ENCODE data around the gene B3GAT1.

DNA sequence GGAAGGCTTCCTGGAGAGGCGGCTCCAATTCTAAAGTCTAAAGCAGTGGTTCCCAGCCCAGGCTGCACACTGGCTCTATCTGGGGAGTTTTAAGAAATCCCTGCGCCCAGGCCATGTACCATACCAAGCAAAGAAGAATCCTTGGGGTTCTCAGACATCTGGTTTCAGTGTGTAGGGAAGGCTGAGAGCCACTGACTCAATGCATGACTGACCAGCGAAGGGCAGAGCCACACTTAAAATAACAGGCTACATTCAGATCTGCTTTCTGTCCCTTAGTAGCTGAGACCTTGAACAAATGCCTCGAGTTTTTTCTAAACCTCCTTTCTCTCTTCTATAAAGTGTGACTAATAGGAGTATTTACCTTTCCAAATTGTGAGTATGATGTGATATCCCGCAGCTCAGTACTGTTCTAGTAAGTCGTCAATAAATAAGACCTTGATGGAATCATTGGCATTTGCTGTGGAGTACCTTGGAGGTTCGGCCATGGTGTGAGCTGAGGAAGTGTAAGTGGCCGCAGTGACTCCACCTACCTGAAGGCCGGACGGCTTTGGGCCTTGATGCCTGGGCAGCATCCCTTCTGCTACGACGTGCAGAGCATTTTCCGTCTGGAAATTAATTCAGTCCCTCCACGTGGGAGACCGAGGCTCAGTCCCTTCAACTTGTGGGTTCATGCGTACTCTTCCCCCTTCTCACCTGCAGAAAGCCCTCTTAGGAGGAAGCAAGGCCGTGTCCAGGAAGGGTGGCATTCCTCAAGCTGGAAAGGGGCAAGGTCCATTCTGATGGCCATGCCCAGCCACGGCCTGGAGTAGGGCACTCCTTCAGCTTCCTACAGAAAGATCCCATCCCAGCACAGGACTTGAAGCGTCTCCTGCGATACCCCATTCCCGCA lies 55.1 kb downstream of the B3GAT1 start:
- TF ChIP-seq, protein P1, sequence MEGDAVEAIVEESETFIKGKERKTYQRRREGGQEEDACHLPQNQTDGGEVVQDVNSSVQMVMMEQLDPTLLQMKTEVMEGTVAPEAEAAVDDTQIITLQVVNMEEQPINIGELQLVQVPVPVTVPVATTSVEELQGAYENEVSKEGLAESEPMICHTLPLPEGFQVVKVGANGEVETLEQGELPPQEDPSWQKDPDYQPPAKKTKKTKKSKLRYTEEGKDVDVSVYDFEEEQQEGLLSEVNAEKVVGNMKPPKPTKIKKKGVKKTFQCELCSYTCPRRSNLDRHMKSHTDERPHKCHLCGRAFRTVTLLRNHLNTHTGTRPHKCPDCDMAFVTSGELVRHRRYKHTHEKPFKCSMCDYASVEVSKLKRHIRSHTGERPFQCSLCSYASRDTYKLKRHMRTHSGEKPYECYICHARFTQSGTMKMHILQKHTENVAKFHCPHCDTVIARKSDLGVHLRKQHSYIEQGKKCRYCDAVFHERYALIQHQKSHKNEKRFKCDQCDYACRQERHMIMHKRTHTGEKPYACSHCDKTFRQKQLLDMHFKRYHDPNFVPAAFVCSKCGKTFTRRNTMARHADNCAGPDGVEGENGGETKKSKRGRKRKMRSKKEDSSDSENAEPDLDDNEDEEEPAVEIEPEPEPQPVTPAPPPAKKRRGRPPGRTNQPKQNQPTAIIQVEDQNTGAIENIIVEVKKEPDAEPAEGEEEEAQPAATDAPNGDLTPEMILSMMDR (IDR thresholded peaks at IDR 0.05; ENCODE audit: poor library complexity, severe bottlenecking), result no peak
- TF ChIP-seq EP300 (conservative IDR thresholded peaks at IDR 0.05; ENCODE audit: poor library complexity, severe bottlenecking) (no peak), SMC3 (conservative IDR thresholded peaks at IDR 0.05; ENCODE audit: poor library complexity) (no peak), POLR2AphosphoS5 (IDR thresholded peaks at IDR 0.05) (no peak), EZH2 (IDR thresholded peaks at IDR 0.05; ENCODE audit: borderline replicate concordance, insufficient read depth, low read length, poor library complexity, severe bottlenecking) (no peak), MXI1 (conservative IDR thresholded peaks at IDR 0.05; ENCODE audit: poor library complexity, severe bottlenecking) (no peak), RAD21 (conservative IDR thresholded peaks at IDR 0.05) (no peak)
